Measurements from ENCODE around the gene EAPP.
"Not testable (repeated sequence)": the region's sequence is repeated elsewhere in the genome, so short reads cannot be mapped to it uniquely, and the experiment has no call there.

Gene EAPP

DNA sequence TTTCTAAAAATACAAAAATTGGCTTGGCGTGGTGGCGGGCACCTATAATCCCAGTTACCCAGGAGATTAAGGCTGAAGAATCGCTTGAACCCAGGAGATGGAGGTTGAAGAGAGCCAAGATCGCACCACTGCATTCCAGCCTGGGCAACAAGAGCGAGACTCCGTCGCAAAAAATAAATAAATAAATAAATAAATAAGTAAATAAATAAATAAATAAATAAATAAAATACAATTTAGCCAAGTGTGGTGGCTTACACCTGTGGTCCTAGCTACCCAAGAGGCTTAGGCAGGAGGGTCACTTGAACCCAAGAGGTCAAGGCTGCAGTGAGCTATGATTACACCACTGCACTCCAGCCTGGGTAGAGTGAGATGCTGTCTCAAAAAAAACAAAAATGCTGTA lies 51.0 kb downstream of the EAPP start:
- no peak for DNase-seq (ENCODE audit: low read depth in 1 of 2, low spot score in 1 of 2)

DNA sequence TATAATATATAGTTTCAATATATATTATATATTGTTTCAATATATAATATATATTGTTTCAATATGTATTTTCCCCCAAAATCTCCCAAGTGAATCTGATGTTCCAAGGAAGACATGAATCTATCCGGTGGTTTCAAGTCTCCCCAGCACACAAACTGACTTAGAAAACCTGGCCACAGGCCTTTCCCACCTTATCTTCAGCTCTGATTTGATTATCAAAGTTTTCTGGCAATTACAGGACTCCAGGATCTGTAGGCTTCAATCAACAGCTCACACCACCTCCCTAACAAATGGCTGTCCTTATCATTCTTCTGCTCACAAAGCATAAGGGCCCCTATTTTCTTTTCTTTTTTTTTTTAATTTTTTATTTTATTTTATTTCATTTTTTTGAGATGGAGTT lies 54.8 kb downstream of the EAPP start:
- no peak for DNase-seq (ENCODE audit: low read depth in 1 of 2, low spot score in 1 of 2)

DNA sequence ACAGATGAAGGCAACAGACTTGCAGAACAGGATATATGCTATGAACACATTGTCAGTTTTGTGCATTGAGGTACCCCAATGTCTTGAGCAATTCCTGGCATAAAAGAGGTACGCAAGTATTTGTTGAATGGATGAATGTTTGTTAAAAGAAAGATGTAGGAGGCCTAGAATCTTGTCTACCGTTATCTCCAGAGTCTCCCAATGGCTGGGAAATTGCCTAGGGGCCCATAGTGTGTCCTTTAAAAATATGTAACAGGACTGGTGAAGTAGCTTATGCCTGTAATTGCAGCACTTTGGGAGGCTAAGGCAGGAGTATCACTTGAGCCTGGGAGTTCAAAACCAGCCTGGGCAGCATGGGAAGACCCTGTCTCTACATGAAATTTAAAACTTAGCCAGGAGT lies 57.0 kb downstream of the EAPP start:
- DNase-seq (ENCODE audit: low read depth in 1 of 2, low spot score in 1 of 2), result no peak

DNA sequence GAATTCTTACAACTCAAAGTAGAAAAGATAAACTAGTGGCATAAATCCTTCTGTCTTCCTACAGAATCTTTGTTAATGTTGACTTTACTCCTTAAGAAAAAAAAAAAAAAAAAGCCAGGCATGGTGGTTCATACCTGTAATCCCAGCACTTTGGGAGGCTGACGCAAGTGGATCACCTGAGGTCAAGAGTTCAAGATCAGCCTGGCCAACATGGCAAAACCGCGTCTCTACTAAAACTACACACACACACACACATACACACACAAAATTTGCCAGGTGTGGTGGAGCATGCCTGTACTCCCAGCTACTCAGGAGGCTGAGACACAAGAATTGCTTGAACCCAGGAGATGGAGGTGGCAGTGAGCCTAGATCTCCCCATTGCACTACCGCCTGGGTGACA lies 59.8 kb downstream of the EAPP start:
- no peak for DNase-seq (ENCODE audit: low read depth in 1 of 2, low spot score in 1 of 2)

DNA sequence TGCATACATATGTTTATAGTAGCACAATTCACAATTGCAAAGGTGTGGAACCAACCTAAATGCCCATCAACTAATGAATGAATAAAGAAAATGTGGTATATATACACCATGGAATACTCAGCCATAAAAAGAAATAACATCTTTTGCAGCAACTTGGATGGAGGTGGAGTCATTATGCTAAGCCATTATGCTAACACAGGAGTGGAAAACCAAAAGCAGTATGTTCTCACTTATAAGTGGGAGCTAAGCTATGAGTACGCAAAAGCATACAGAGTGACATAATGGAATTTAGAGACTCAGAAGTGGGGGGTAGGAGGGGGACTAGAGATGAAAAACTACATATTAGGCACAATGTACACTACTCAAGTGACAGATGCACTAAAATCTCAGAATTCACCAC lies 61.2 kb downstream of the EAPP start:
- DNase-seq (ENCODE audit: low read depth in 1 of 2, low spot score in 1 of 2), result no peak

DNA sequence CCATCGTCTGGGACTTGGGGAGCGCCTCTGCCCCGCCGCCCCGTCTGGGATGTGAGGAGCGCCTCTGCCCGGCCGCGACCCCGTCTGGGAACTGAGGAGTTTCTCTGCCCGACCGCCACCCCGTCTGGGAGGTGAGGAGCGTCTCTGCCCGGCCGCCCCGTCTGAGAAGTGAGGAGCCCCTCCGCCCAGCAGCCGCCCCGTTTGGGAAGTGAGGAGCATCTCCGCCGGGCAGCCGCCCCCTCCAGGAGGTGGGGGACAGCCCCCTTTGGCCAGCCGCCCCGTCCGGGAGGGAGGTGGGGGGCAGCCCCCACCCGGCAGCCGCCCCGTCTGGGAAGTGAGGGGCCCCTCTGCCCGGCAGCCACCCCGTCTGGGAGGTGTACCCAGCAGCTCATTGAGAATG lies 63.5 kb downstream of the EAPP start:
- DNase-seq (ENCODE audit: low read depth in 1 of 2, low spot score in 1 of 2), result not testable (repeated sequence)

DNA sequence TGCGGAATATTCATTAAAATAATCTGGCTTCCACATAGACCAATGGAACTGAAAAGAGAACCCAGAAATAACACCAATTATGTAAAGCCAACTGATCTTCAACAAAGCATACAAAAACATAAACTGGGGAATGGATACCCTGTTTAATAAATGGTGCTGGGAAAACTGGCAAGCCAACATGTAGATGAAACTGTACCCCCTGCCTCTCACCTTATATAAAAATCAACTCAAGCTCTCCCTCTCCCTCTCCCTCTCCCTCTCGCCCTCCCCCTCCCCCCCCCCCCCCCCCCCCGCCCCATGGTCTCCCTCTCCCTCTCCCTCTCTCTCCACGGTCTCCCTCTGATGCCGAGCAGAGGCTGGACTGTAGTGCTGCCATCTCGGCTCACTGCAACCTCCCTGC lies 64.3 kb downstream of the EAPP start:
- no peak for DNase-seq (ENCODE audit: low read depth in 1 of 2, low spot score in 1 of 2)

DNA sequence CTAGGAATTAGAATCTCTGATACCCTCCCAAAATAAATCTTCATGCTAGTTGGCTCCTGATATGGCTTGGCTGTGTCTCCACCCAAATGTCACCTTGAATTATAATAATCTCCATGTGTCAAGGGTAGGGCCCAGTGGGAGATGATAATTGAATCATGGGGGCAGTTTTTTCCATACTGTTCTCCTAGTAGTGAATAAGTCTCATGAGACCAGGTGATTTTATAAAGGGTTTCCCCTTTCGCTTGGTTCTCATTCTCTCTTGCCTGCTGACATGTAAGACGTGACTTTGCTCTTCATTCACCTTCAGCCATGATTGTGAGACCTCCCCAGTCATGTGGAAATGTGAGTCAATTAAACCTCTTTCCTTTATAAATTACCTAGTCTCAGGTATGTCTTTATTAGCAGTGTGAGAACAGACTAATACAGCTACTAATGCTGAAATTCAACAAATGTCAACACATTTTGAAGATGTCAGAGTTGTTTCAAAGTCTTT lies 65.3 kb downstream of the EAPP start:
- DNase-seq (ENCODE audit: low read depth in 1 of 2, low spot score in 1 of 2), result no peak

DNA sequence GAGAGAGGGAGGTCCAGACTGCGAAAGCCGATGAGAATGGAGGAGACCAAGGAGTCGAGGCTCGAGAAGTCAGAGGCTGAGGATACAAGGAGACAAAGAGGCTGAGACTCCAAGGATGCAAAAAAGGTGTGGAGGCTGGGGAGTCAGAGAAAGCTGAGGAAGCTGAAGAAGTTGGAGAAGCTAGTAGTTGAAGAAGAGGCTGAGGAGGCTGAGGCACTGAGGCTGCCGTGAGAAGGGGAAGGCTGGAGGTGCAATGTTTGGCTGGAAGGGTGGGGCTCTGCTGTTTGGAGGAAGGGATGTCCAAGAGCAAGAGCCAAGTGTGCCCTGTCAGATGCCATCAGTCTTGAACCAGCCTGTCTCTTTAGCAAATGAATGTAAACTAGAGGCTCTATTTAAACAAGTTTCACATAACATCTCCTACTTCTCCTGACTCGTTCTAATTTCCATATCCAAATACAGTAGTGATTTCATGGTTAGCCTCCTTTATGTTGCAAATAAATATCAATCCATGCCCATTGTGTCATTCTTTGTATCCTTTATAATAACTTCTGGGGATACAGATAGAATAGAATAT lies 66.7 kb downstream of the EAPP start:
- DNase-seq (ENCODE audit: low read depth in 1 of 2, low spot score in 1 of 2), result no peak

DNA sequence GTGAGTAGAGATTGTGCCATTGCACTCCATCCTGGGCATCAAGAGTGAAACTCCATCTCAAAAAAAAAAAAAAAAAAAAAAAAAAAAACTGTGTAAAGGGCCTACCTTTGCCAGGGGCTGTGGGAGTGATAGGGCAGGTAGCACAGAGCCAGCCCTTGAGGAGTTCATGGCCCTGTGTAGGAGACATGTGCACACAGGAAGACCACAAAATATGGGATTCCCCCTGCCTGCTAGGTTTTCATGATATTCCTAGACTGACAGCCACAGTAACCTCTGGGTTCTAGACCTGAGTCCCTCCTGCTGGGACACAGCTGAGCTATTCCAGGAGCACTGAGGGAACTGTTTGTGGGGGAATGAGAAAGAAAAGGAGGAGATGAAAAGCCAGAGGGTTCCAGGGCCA lies 69.2 kb downstream of the EAPP start:
- DNase-seq (ENCODE audit: low read depth in 1 of 2, low spot score in 1 of 2), result no peak

DNA sequence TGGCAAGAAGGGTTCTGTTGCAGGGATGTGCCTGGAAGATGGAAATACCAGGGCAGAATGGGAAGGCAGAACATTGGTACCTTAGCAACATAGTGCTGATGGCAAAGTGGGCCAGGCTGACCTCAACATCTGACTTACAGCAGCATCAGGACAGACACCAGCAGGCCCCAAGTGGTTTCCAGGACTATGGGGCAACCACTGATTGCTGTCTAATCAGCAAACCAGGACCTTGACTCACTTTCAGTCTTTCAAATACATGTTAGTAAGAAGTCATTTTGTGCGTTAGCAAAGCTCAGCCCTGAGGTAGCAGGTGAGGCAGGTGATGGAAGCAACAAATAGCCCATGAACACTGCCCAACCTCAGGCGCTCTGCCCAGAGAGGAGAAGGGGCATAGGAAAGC lies 72.8 kb downstream of the EAPP start:
- DNase-seq (ENCODE audit: low read depth in 1 of 2, low spot score in 1 of 2), result no peak
